Measurements from ENCODE around the gene PDE8A.

Gene PDE8A

DNA sequence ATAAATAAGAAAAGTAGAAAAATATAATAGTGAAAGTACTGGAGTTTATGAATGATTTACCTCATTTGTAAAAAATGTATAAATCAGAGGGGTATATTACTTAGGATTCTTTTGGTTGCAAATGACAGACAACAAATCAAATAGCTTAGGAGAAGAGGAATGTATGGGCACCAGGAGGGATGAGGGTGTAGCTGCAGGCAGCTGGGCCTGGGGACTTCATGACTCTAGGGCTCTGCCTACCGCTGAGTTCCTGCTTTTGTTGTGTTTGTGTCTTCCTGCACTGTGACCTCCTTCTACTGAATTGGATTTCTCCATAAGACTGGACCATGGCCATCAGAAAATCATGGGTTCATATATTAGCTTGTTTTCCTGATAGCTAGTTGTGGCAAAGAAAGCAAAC lies 27.9 kb upstream of the PDE8A start (continued):
- TF ChIP-seq, protein P1, sequence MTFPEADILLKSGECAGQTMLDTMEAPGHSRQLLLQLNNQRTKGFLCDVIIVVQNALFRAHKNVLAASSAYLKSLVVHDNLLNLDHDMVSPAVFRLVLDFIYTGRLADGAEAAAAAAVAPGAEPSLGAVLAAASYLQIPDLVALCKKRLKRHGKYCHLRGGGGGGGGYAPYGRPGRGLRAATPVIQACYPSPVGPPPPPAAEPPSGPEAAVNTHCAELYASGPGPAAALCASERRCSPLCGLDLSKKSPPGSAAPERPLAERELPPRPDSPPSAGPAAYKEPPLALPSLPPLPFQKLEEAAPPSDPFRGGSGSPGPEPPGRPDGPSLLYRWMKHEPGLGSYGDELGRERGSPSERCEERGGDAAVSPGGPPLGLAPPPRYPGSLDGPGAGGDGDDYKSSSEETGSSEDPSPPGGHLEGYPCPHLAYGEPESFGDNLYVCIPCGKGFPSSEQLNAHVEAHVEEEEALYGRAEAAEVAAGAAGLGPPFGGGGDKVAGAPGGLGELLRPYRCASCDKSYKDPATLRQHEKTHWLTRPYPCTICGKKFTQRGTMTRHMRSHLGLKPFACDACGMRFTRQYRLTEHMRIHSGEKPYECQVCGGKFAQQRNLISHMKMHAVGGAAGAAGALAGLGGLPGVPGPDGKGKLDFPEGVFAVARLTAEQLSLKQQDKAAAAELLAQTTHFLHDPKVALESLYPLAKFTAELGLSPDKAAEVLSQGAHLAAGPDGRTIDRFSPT (tag by site-specific recombination; IDR thresholded peaks at IDR 0.05): no peak
- TF ChIP-seq, protein P2, sequence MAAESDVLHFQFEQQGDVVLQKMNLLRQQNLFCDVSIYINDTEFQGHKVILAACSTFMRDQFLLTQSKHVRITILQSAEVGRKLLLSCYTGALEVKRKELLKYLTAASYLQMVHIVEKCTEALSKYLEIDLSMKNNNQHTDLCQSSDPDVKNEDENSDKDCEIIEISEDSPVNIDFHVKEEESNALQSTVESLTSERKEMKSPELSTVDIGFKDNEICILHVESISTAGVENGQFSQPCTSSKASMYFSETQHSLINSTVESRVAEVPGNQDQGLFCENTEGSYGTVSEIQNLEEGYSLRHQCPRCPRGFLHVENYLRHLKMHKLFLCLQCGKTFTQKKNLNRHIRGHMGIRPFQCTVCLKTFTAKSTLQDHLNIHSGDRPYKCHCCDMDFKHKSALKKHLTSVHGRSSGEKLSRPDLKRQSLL (tag by site-specific recombination; IDR thresholded peaks at IDR 0.05): no peak
- TF ChIP-seq ZNF664 (tag by site-specific recombination; IDR thresholded peaks at IDR 0.05) (no peak), PBX3 (CRISPR knock-in tag; IDR thresholded peaks at IDR 0.05) (no peak), BCL11A (tag by site-specific recombination; IDR thresholded peaks at IDR 0.05; ENCODE audit: low read depth) (no peak)

GRCh38 chr15:84955089-84955848 lies 26.4 kb upstream of the PDE8A start:
- H3K4me3 ChIP-seq (ENCODE audit: low read depth, low read length): peak overlapping the region; percentile 22
- H3K9me3 ChIP-seq (ENCODE audit: control insufficient read depth, insufficient read depth, low read depth, low read length): no peaks in the 10 kb centered on the region
- POLR2A ChIA-PET: interaction anchor here (0.5 to 0.6 kb wide), 2 partner anchors 78 to 121 kb away, joined by 3 to 4 read pairs; no protein-coding TSS in a partner anchor
- CTCF ChIA-PET: interaction anchor here (0.6 to 3.6 kb wide), 20 partner anchors 8 to 1506 kb away, joined by 3 to 36 read pairs (median 4); no protein-coding TSS in a partner anchor
- H3K4me1 ChIP-seq (ENCODE audit: control insufficient read depth, insufficient read depth, low read length): no peaks in the 10 kb centered on the region
- no peaks in the 10 kb centered on the region for H3K36me3 ChIP-seq (ENCODE audit: control insufficient read depth in 2 of 2, insufficient read depth in 1 of 2, low read length in 2 of 2)
- H3K27ac ChIP-seq (ENCODE audit: extremely low read depth, low read depth, low read length): no peak overlapping the region
- TF ChIP-seq ZFP69B (tag by site-specific recombination; IDR thresholded peaks at IDR 0.05): no peak
- no peak for TF ChIP-seq IKZF3 (tag by site-specific recombination; IDR thresholded peaks at IDR 0.05)
- no peak for TF ChIP-seq ZNF791 (tag by site-specific recombination; IDR thresholded peaks at IDR 0.05)
- TF ChIP-seq, protein P2 (tag by site-specific recombination; IDR thresholded peaks at IDR 0.05): peak; percentile 20; the same call in 1 of the 2 replicates
- TF ChIP-seq ZIC2 (tag by site-specific recombination; IDR thresholded peaks at IDR 0.05): peak; percentile 54
- TF ChIP-seq PATZ1 (tag by site-specific recombination; IDR thresholded peaks at IDR 0.05): peak; percentile 14; the same call in 1 of the 2 replicates
- TF ChIP-seq ZSCAN30 (tag by site-specific recombination; IDR thresholded peaks at IDR 0.05): peak; percentile 61; the same call in 1 of the 2 replicates
- TF ChIP-seq, protein P3, sequence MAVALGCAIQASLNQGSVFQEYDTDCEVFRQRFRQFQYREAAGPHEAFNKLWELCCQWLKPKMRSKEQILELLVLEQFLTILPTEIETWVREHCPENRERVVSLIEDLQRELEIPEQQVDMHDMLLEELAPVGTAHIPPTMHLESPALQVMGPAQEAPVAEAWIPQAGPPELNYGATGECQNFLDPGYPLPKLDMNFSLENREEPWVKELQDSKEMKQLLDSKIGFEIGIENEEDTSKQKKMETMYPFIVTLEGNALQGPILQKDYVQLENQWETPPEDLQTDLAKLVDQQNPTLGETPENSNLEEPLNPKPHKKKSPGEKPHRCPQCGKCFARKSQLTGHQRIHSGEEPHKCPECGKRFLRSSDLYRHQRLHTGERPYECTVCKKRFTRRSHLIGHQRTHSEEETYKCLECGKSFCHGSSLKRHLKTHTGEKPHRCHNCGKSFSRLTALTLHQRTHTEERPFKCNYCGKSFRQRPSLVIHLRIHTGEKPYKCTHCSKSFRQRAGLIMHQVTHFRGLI (tag by site-specific recombination; IDR thresholded peaks at IDR 0.05): no peak
- no peak for TF ChIP-seq RBAK (tag by site-specific recombination; IDR thresholded peaks at IDR 0.05)
- TF ChIP-seq, protein P1 (tag by site-specific recombination; IDR thresholded peaks at IDR 0.05): no peak
- TF ChIP-seq, protein P4, sequence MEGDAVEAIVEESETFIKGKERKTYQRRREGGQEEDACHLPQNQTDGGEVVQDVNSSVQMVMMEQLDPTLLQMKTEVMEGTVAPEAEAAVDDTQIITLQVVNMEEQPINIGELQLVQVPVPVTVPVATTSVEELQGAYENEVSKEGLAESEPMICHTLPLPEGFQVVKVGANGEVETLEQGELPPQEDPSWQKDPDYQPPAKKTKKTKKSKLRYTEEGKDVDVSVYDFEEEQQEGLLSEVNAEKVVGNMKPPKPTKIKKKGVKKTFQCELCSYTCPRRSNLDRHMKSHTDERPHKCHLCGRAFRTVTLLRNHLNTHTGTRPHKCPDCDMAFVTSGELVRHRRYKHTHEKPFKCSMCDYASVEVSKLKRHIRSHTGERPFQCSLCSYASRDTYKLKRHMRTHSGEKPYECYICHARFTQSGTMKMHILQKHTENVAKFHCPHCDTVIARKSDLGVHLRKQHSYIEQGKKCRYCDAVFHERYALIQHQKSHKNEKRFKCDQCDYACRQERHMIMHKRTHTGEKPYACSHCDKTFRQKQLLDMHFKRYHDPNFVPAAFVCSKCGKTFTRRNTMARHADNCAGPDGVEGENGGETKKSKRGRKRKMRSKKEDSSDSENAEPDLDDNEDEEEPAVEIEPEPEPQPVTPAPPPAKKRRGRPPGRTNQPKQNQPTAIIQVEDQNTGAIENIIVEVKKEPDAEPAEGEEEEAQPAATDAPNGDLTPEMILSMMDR (tag by site-specific recombination; IDR thresholded peaks at IDR 0.05): peak; percentile 71
- no peak for TF ChIP-seq ZNF639 (tag by site-specific recombination; IDR thresholded peaks at IDR 0.05)
- TF ChIP-seq GLIS2 (tag by site-specific recombination; IDR thresholded peaks at IDR 0.05): peak; percentile 55; the same call in 1 of the 2 replicates
- peak; percentile 70; the same call in 1 of the 2 replicates for TF ChIP-seq ZNF2 (tag by site-specific recombination; IDR thresholded peaks at IDR 0.05)
